Suprapubic skin (tissue), 4 donors: Measurements from ENCODE around the gene CYBA. TPM values are rescaled to one million over a fixed set of nuclear protein-coding genes. Genes with fewer than 3 reads are reported as not detected.

Experiments used
- DNase-seq, 2 donors: peaks; one replicate each; pipeline ENCODE4 v3.0.0-alpha.2; 2019; ENCODE audit warnings: low spot score in 2 of 2
- H3K27ac ChIP-seq: fragments of 200-600 bp; sonication (generic); one replicate; pipeline ENCODE4 v1.5.1; 2019
- H3K27me3 ChIP-seq: fragments of 200-600 bp; sonication (generic); one replicate; pipeline ENCODE4 v1.5.1; 2019
- H3K36me3 ChIP-seq: fragments of 200-600 bp; sonication (generic); one replicate; pipeline ENCODE4 v1.5.1; 2019
- H3K4me1 ChIP-seq: fragments of 200-600 bp; sonication (generic); one replicate; pipeline ENCODE4 v1.5.1; 2019
- H3K4me3 ChIP-seq: fragments of 200-600 bp; sonication (generic); one replicate; pipeline ENCODE4 v1.5.1; 2019; ENCODE audit warnings: mild to moderate bottlenecking
- H3K9me3 ChIP-seq: fragments of 200-600 bp; sonication (generic); one replicate; pipeline ENCODE4 v1.5.1; 2019
- CTCF ChIP-seq, 2 donors: fragments of 200-600 bp in 1 of 2; fragments of 450-650 bp in 1 of 2; sonication (generic) in 1 of 2; IDR thresholded peaks; one replicate each; pipeline ENCODE4 v1.5.1; 2016 to 2019; ENCODE audit warnings: antibody characterized with exemption in 2 of 2, mild to moderate bottlenecking in 1 of 2, moderate library complexity in 1 of 2
- EP300 ChIP-seq: sonication (generic); formaldehyde crosslinking; IDR thresholded peaks from one replicate; pipeline ENCODE4 v1.6.1; 2017; ENCODE audit warnings: antibody characterized with exemption
- POLR2A ChIP-seq, 2 donors: fragments of 450-650 bp; IDR thresholded peaks; one replicate each; pipeline ENCODE4 v1.6.1; 2017; ENCODE audit warnings: antibody characterized with exemption in 2 of 2, mild to moderate bottlenecking in 2 of 2, moderate library complexity in 2 of 2
- POLR2AphosphoS5 ChIP-seq, 3 donors: sonication (generic); formaldehyde crosslinking; IDR thresholded peaks; one replicate each; pipeline ENCODE4 v1.6.1; 2017; ENCODE audit warnings: antibody characterized with exemption in 3 of 3
- WGBS: methylation state at CpG from one replicate; pipeline ENCODE4 v1.1.5; 2018; 5-methylcytosine and 5-hydroxymethylcytosine counted together
- total RNA-seq, 4 donors: library from RNA; depleted of rRNA; stranded (reverse); fragments of >200 nt; gene quantifications; one replicate each; pipeline ENCODE4 v1.1.0, GENCODE V29; 2016

The CYBA gene
- total RNA-seq, 4 donors from 2014 or later, result 22.4 to 39.1 (median 29.7) TPM

DNA sequence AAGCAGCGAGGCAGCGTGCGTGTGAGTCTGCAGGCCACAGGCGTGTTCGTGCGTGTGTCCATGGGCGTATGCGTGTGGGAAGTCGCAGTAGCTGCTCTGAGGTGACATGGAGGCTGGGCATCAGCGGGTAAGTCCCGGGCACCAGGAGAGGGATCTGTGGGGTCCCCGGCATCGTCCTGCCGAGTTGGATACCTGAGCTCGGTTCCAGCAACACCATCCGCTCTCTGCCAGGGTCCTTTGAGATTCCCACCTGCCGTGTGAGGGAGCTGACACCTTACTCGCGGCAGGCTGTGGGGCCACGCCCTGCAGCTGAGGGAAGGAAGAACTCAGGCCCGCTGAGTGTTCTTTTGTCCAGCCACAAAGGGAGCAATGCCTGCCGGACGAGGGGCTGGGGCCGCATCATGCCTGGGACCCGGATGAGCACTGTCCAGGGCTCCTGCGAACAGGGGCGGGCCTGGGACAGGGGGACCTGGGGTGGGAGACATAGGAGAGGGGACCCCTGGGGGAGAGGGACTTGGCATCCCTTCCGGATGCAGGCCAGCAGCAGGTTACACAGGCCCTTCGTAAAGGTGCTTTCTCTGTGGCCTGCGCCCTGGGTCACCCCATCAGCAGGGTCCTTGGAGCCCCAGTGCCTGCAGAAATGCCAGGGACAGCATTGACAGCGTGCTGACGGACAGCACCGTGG is 40.4 kb upstream of the CYBA start:
- Histone ChIP-seq H3K36me3 (peaks cover 7% of the 10 kb centered on the region), H3K4me1 (peaks cover 28% of the 10 kb centered on the region), H3K4me3 (no peak overlapping the region), H3K27me3 (peaks cover 46% of the 10 kb centered on the region), H3K27ac (no peak overlapping the region), H3K9me3 (no peaks in the 10 kb centered on the region)
- 82% methylated on average over 9 of the region's 33 CpGs for WGBS
- DNase-seq, result no peak
- TF ChIP-seq EP300, result no peak
- TF ChIP-seq CTCF (IDR thresholded peaks at IDR 0.05), result no peak
- TF ChIP-seq POLR2A (IDR thresholded peaks at IDR 0.05), result no peak

- peaks cover 35% of the 10 kb centered on the region for H3K4me1 ChIP-seq
- H3K36me3 ChIP-seq, result peaks cover under 1% of the 10 kb centered on the region
- TF ChIP-seq EP300 (no peak), CTCF (IDR thresholded peaks at IDR 0.05) (no peak), POLR2A (IDR thresholded peaks at IDR 0.05) (no peak), POLR2AphosphoS5 (IDR thresholded peaks at IDR 0.05) (no peak)
- no peak for DNase-seq
- no peak overlapping the region for H3K27ac ChIP-seq
- H3K9me3 ChIP-seq, result no peaks in the 10 kb centered on the region
- H3K27me3 ChIP-seq, result peaks cover 53% of the 10 kb centered on the region
- WGBS, result 76% methylated on average over 9 of the region's 21 CpGs
- H3K4me3 ChIP-seq, result no peak overlapping the region
Measured at GRCh38 chr16:88690341-88691128, 39.7 kb upstream of the CYBA start.

DNA sequence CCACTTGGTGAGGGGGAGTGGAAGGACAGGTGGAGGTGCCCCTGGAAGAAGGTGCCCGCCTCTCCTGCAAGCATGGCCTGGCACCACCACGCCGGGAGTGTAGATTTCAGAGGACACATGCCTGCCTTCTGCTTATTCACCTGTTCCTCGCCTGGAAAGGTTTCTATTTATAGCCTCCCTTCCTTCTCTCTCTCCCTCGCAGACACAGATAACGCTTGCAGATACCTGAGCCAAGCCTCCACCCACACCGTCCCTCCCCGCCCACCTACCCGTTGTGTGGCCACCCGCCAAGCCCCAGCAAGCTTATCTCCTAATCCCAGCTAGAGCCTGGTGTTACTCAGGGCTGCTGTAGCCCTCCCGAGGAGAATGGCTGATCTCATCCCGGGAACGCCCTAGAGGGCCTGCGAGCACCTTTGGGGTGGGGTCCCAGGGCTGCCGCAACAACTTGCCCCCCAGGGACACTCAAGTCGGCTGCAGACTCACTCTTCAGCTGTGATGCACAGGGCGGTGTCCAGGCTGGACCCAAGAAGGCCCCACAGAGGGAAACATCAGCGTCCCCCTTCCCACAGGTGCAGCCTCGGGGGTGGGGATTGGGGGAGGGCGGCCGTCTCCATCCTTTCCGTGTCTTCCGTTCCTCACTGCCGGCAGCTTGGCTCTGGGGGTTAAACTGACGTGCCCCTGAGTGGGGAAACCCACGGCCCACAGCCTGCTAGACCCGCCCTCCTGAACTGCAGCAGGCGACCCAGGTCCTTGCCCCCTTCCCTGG is 37.3 kb upstream of the CYBA start:
- Histone ChIP-seq H3K4me3 (no peak overlapping the region), H3K4me1 (peaks cover 44% of the 10 kb centered on the region), H3K36me3 (no peaks in the 10 kb centered on the region), H3K27me3 (peaks cover 74% of the 10 kb centered on the region), H3K27ac (no peak overlapping the region), H3K9me3 (no peaks in the 10 kb centered on the region)
- no peak for DNase-seq
- TF ChIP-seq POLR2AphosphoS5 (IDR thresholded peaks at IDR 0.05) (no peak), CTCF (IDR thresholded peaks at IDR 0.05) (no peak)
- WGBS, result 34% methylated on average over 26 of the region's 28 CpGs

DNA sequence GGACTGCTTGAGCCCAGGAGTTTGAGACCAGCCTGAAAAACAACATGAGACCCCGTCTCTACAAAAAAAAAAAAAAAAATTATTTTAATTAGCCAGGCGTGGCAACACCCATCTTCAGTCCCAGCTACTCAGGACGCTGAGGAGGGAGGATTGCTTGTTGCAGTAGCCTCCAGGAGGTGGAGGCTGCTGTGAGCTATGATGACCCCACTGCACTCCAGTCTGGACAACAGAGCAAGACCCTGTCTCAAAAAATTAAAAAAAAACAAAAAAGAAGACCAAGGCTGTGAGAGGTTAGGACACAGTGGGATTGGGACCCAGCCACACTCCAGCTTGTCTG is 36.8 kb upstream of the CYBA start:
- TF ChIP-seq CTCF (IDR thresholded peaks at IDR 0.05) (no peak), POLR2AphosphoS5 (IDR thresholded peaks at IDR 0.05) (no peak), EP300 (no peak), POLR2A (IDR thresholded peaks at IDR 0.05) (no peak)
- Histone ChIP-seq H3K9me3 (no peaks in the 10 kb centered on the region), H3K4me1 (peaks cover 44% of the 10 kb centered on the region), H3K36me3 (no peaks in the 10 kb centered on the region), H3K27ac (no peak overlapping the region), H3K27me3 (peaks cover 76% of the 10 kb centered on the region), H3K4me3 (no peak overlapping the region)
- WGBS, result 55% methylated on average over 3 of the region's 3 CpGs
- no peak for DNase-seq

GRCh38 chr16:88687254-88687576 is 36.4 kb upstream of the CYBA start:
- Histone ChIP-seq H3K9me3 (no peaks in the 10 kb centered on the region), H3K27ac (no peak overlapping the region), H3K27me3 (peaks cover 76% of the 10 kb centered on the region), H3K36me3 (no peaks in the 10 kb centered on the region), H3K4me3 (no peak overlapping the region), H3K4me1 (peaks cover 42% of the 10 kb centered on the region)
- DNase-seq, result no peak
- WGBS, result 47% methylated on average over 6 of the region's 10 CpGs
- TF ChIP-seq CTCF (IDR thresholded peaks at IDR 0.05) (no peak), POLR2AphosphoS5 (IDR thresholded peaks at IDR 0.05) (no peak), EP300 (no peak), POLR2A (IDR thresholded peaks at IDR 0.05) (no peak)
